Activated CD8-positive, alpha-beta memory T cell treated with anti-CD3 and anti-CD28 coated beads for 24 hours (primary cell): ENCODE measurements around the gene NTM.

Source experiments
- DNase-seq: peaks from one replicate; pipeline ENCODE4 v3.0.0-alpha.2; 2020

The NTM gene

GRCh38 chr11:132205496-132205895, 835.1 kb downstream of the NTM start:
- no peak for DNase-seq

GRCh38 chr11:132206993-132207392, 836.6 kb downstream of the NTM start:
- no peak for DNase-seq

DNA sequence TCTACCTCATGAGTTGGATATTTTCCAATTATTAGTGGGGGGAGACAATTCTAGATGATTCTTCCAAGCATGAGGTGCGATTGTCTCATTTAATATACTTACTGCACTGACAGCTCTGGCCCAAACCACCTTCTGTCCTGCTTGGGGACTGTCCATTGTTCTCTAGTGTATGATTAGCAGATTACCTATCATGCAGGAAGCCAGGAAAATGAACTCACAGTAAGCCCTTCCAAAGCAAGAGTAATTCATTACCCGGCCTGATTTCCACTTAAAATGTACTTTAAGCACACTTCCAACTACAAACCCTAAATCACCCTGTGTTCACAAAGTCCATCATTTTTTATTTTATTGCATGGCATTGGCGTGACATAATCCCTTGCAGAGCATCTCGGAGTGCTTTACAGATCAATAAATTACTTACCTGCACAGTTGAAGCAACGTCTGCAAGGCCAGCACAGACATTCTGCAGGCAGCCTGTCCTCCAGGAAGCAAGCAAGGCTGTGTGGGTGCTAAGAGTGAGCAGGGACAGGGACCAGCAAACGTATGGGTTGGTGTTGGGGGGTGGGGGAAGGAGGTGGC, 838.2 kb downstream of the NTM start:
- no peak for DNase-seq

DNA sequence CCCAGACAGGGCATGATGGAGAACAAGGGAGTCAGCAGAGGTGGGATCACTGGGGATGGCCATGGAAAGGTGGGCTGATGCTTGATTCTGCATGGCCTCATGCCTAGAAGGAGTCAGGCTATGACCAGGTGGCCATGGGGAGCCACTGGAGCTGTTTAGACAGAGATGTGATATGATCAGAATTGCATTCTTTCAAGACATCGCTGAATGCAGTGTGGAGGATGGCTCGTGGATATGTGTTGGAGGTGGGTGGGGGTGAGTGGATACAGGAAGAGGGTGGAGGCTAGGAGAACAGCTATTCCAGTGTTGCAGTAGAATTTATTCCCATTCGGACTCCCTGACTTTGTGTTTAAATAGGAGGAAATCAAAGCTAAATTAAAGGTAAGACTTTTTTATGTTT, 841.1 kb downstream of the NTM start:
- DNase-seq: no peak

GRCh38 chr11:132217856-132218255, 847.4 kb downstream of the NTM start:
- no peak for DNase-seq

- DNase-seq: no peak
Measured at GRCh38 chr11:132220474-132220873, 850.1 kb downstream of the NTM start.

GRCh38 chr11:132222345-132222744, 851.9 kb downstream of the NTM start:
- no peak for DNase-seq

DNA sequence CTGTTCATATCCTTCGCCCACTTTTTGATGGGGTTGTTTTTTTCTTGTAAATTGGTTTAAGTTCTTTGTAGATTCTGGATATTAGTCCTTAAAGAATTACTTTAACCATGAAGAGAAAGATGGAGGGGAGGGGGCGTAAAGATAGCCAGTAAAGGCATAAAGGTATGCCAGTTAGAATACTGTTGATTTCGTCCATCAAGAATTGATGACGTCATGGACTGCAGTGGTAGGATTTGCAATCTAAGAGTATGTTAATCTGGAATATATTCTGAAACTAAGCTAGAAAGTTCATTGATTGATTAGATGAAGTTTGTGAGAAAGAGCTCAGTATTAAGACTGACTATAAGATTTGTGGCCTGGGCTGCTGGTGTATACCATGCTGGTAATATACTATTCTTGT, 856.1 kb downstream of the NTM start:
- no peak for DNase-seq

- no peak for DNase-seq
Measured at GRCh38 chr11:132228746-132229325, 858.4 kb downstream of the NTM start.

- no peak for DNase-seq
Measured at GRCh38 chr11:132231656-132232347, 861.4 kb downstream of the NTM start.

- DNase-seq: no peak
Measured at GRCh38 chr11:132234878-132235277, 864.5 kb downstream of the NTM start.

- no peak for DNase-seq
Measured at GRCh38 chr11:132237781-132238180, 867.4 kb downstream of the NTM start.

GRCh38 chr11:132238331-132238866, 868.0 kb downstream of the NTM start:
- DNase-seq: no peak

GRCh38 chr11:132240374-132240773, 870.0 kb downstream of the NTM start:
- no peak for DNase-seq

DNA sequence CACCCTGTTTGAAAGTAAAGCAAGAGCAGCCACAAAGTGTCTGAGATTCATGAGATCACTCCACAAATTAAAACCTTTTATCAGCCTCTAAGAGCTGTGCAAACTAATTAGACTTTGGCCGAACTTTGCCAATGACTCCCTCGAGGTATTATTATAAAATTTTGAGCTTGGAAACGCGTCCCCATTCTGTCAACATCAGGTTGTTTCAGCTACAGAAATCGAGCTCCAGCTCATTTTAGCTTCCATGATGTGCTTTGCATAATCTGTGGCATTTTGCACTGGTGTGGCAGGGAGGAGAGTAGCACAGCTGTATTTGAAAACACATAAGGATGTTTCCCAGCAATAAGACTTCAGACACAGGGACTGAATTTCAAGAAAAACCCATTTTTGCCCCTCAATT, 872.2 kb downstream of the NTM start:
- DNase-seq: no peak

DNA sequence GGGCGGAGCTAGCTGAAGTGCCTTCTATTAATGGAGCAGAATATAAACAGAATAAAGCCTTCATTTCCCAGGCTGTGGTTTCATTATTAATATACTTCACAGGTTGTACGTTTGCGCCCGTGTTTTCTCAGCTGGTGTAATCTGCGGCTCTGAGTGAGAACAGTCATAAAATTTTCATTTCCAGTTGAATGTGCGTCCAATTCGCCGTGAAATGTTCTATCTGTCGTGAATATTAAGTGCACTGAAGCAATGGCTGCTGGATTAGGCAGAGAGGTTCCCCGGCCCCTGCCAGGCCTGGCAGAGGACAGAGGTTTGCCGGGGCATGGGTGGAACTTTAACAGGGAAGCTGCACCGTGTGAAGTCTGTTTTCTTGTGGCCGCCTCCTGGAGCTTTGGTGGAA, 874.4 kb downstream of the NTM start:
- DNase-seq: no peak

DNA sequence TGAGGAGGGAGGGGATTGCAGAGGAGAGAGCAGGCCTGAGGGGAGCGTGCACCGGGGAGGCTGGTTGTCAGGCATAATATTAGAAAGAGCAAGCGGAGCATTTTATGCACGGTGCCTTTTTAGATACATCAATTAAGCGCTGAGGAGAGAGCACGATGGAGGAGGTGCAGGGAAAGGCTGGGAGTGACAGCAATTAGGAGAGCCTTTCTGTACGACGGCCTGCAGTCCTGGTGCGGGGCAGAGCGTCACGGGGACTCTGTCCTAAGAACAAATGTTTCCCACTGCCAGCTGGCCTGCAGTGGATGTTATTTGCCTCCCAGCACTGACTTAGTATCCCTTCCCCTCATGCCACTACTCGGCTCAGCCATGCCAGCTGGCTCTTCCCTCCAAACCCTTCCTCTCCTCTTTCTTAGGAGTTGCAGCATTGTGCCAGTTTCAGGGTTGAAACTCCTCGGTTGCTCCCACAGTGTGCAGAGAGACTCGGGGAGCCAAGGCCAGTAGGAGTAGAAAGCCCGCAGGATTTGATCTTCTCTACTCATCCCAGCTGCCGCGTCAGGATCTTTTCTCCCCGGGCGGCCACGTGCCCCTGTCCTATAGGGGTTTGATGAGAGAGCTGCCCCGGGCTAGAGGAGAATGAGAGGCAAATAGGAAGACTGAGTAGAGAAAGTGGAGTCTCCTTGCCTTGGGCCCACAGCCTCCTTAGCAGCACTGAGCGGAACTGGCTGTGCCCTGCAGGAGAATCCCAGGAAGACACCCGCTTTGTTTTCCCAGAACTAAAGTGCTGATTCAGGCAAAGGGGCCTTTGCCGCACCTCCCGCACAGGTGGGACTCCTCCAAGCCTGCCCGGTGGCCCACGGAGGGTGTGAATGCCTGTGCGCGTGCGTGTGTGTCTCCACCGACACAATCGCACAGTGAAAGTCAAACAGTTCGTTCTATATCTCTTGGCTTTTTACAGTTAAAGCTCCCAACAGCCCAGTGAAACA, 875.3 kb downstream of the NTM start:
- DNase-seq: no peak

GRCh38 chr11:132248580-132248979, 878.2 kb downstream of the NTM start:
- no peak for DNase-seq

- DNase-seq: no peak
Measured at GRCh38 chr11:132249256-132249655, 878.8 kb downstream of the NTM start.

- no peak for DNase-seq
Measured at GRCh38 chr11:132251061-132251460, 880.6 kb downstream of the NTM start.

- no peak for DNase-seq
Measured at GRCh38 chr11:132253469-132254264, 883.3 kb downstream of the NTM start.

DNA sequence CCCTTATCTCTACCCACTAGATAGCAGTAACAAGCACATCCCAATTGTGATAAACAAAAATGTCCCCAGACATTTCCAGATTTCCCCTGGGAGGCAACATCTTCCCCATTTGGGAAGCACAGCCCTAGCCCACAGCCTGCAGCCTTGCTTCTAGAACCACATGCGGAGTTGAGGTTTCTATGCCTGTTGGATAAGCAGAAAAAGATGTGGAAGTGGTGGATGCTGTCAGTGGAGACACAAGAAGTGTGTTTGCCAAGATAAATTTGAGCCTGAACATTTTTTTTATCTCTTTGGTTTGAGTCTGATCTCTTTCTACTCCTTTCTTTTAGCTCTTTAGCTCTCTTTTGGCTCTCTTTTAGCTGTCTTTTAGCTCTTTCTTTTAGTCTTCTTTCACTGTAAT, 884.5 kb downstream of the NTM start:
- no peak for DNase-seq
